Measurements from ENCODE around the gene ZNF684.

DNA sequence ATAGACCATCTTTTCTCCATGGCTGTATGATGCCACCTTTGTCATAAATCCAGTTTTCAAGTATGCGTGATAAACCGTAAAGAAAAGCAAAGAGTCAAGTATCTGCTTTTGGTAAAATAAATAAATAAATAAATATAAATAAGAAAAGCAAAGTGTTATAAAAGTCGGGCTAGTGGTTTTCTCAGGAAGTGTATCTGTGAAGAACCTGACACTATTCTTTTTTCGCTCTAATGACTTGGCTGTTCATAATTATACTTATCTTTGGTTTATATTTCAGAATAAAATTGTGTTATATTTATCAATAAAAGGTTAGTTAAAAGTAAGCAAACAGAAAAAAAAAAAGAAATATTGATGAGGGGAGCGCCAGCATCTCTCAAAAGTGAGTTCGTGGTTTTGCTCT is 23.5 kb upstream of the ZNF684 start:
- TF ChIP-seq, protein P1, sequence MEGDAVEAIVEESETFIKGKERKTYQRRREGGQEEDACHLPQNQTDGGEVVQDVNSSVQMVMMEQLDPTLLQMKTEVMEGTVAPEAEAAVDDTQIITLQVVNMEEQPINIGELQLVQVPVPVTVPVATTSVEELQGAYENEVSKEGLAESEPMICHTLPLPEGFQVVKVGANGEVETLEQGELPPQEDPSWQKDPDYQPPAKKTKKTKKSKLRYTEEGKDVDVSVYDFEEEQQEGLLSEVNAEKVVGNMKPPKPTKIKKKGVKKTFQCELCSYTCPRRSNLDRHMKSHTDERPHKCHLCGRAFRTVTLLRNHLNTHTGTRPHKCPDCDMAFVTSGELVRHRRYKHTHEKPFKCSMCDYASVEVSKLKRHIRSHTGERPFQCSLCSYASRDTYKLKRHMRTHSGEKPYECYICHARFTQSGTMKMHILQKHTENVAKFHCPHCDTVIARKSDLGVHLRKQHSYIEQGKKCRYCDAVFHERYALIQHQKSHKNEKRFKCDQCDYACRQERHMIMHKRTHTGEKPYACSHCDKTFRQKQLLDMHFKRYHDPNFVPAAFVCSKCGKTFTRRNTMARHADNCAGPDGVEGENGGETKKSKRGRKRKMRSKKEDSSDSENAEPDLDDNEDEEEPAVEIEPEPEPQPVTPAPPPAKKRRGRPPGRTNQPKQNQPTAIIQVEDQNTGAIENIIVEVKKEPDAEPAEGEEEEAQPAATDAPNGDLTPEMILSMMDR (IDR thresholded peaks at IDR 0.05): no peak
- no peak for TF ChIP-seq EZH2 (IDR thresholded peaks at IDR 0.05; ENCODE audit: borderline replicate concordance, insufficient read depth, low read depth, low read length, poor library complexity, severe bottlenecking)
